Vagina (tissue), 2 donors: ENCODE results near the gene DPP8.

Source experiments
- POLR2A ChIP-seq, 2 donors: fragments of 450-650 bp; IDR thresholded peaks; one replicate each; pipeline ENCODE4 v1.6.1; 2017; ENCODE audit warnings: antibody characterized with exemption in 2 of 2, mild to moderate bottlenecking in 2 of 2, moderate library complexity in 2 of 2
- TF ChIP-seq, protein P1 (sequence below), 3 experiments: fragments of 450-650 bp in 2 of 3; fragments of 200-600 bp in 1 of 3; sonication (generic) in 1 of 3; IDR thresholded peaks; one replicate each; pipeline ENCODE4 v1.5.1; 2017 to 2019; ENCODE audit warnings: antibody characterized with exemption in 3 of 3, mild to moderate bottlenecking in 2 of 3, moderate library complexity in 2 of 3

DNA sequence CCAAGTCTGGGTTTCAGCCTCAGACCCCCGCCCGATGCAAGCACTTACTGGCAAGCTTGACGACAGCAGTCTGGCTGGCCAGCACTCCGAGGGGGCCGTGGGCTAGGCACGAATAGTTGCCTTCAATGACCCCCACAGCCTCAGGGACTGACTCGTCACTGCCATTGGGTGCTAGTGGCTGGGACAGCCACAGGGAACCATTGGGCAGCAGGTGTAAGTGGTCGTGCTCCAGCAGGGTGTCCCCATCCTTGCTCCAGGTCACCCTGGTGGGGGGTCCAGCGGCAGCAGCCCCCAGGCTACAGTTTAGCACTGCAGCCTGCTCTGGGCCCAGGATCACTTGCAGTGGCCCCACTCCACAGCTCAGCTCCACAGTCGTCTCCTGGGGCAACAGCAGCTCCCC, 106.5 kb downstream of the DPP8 start:
- no peak for TF ChIP-seq POLR2A (IDR thresholded peaks at IDR 0.05)
- TF ChIP-seq, protein P1, sequence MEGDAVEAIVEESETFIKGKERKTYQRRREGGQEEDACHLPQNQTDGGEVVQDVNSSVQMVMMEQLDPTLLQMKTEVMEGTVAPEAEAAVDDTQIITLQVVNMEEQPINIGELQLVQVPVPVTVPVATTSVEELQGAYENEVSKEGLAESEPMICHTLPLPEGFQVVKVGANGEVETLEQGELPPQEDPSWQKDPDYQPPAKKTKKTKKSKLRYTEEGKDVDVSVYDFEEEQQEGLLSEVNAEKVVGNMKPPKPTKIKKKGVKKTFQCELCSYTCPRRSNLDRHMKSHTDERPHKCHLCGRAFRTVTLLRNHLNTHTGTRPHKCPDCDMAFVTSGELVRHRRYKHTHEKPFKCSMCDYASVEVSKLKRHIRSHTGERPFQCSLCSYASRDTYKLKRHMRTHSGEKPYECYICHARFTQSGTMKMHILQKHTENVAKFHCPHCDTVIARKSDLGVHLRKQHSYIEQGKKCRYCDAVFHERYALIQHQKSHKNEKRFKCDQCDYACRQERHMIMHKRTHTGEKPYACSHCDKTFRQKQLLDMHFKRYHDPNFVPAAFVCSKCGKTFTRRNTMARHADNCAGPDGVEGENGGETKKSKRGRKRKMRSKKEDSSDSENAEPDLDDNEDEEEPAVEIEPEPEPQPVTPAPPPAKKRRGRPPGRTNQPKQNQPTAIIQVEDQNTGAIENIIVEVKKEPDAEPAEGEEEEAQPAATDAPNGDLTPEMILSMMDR (IDR thresholded peaks at IDR 0.05), result no peak
